Stromal cell of bone marrow (primary cell): ENCODE data around the gene EPN3.

Experiments used
- DNase-seq: peaks from one replicate; pipeline ENCODE4 v3.0.0-alpha.2; 2012; ENCODE audit warnings: low read depth

The EPN3 gene

GRCh38 chr17:50569592-50569991, 37.1 kb downstream of the EPN3 start:
- DNase-seq = no peak

GRCh38 chr17:50570032-50570431, 37.5 kb downstream of the EPN3 start:
- DNase-seq = no peak

DNA sequence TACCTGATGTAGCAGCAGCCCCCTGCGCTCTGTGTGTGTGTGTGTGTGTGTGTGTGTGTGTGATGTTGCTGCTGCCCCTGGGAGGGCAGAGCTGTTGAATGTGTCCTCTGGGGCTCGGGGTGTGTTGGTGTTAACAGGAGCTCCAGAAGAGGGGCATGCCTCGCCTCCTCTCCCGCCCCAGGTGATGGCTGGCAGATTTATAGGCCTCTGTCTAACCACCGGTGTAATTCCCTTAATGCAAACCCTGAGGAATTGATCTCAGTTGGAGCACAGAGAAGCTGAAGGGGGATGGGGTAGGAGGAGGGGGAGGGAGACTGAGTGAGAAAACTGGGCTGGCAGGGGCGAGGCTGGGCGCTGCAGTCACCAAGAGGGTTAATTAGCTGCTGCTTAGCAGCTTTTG, 38.0 kb downstream of the EPN3 start:
- DNase-seq = no peak

- DNase-seq = no peak
Observed at GRCh38 chr17:50571681-50572080, 39.1 kb downstream of the EPN3 start.

DNA sequence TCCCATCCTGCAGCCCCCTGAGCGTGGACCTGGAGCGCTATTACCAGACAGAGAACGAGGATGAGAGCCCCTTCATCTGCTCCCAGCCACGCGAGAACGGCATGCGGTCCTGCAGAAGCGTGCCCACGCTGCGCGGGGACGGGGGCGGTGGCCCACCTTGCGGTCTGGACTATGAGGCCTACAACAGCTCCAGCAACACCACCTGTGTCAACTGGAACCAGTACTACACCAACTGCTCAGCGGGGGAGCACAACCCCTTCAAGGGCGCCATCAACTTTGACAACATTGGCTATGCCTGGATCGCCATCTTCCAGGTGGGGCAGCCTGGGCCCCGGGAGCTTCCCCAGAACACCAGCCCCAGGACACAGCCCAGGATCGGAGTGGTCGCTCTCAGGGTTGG, 40.0 kb downstream of the EPN3 start:
- no peak for DNase-seq

- no peak for DNase-seq
Observed at GRCh38 chr17:50573866-50574611, 41.5 kb downstream of the EPN3 start.

- DNase-seq = no peak
Observed at GRCh38 chr17:50575581-50576210, 43.2 kb downstream of the EPN3 start.

DNA sequence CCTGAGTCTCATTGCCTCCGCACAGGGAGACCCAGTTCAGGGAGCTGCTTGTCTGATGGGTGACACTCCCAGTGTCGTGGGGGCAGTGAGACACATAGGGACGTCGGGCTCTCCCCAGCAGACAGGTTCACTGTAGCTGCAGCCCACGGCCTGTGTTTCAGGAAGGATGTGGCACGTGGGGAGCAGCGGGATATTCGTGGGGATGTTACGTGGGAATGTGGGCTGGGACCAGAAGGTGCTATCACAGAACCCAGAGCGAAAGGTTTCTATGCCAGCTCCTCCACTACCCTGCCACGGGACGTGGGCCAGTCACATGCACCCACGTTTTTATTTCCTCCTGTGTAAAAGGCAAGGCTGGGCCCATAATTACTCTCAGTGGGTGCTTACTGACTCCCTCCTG, 44.3 kb downstream of the EPN3 start:
- no peak for DNase-seq

DNA sequence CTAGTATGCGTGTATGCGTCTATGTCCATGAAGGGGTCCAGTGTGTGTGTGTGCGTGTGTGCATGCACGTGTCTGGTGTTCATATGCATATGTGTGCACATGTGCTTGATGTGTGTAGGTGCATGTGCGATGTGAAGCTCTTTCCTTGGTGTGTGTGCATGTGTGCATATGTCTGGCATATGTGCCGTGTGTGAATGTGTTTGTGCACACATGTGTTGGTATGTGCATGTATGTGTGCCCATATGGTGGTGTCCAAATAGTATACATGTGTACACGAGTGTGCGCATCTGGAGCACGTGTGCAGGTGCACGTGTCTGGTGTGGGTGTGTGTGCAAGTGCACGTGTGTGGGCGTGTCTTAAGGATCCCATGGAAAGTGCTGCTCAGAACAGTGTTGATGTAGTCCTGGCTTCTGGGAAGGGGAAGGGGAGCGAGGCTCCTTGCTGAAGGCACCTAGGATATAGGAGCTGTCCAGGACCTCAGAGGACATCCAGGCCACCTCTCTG, 45.0 kb downstream of the EPN3 start:
- DNase-seq = no peak

- no peak for DNase-seq
Observed at GRCh38 chr17:50578173-50578572, 45.6 kb downstream of the EPN3 start.

DNA sequence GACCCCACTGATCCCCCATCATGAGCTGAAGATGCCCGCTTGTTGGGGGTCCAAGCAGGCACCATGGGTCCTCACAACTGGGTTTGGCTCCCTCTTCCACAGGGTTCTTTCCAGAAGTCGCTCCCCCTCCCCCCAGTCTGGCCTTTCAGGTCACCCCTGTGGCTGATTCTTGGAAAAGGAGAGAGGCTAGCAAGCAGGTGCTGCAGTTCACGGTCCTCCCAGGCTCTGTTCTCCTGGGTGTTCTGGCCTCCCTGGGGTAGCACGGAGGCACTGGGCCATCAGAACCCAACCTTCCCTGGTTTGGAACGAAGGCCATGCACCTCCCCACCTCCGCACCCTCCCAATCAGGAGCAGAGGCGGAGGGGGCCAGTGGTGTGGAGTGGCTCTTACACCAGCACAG, 46.9 kb downstream of the EPN3 start:
- no peak for DNase-seq

- DNase-seq = no peak
Observed at GRCh38 chr17:50580646-50581045, 48.1 kb downstream of the EPN3 start.

DNA sequence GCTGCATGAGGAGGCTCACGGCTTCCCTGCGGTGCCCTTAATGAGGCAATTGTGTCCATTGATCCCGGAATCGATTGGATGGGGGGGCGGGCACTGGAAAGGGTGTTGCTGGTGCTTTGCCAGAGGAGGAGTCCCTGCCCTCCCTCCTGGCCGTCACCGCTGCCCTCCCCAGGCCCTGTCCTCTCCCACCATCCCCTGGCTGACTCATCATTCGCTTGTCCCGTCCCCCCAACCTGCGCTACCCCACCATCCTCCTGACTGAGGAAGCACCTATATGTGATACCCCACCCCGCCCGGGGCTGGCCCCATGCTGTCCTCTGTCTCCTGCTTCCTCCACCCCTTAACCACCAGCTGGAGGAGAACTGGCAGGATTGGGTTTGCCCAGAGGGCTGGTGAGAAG, 48.8 kb downstream of the EPN3 start:
- no peak for DNase-seq

DNA sequence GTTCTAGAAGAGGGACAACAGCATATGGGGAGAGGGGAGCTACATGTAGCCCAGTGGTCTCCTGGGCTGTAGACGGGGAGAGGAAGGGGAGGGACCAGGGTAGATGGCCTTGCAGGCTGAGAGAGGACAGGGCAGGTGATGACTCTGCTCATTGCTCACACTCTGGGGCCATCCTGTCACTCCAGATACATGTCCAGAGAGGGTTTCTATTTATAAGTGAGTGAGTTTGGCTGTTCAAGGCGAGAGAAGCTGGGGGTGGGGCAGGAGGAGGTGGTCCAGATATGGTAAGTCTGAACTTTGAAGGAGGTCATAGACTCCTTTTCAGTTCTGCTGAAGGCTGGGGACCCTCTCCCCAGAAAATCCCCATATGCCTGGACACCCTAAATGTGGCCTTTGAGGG, 50.2 kb downstream of the EPN3 start:
- DNase-seq = no peak

- DNase-seq = no peak
Observed at GRCh38 chr17:50583641-50584040, 51.1 kb downstream of the EPN3 start.

DNA sequence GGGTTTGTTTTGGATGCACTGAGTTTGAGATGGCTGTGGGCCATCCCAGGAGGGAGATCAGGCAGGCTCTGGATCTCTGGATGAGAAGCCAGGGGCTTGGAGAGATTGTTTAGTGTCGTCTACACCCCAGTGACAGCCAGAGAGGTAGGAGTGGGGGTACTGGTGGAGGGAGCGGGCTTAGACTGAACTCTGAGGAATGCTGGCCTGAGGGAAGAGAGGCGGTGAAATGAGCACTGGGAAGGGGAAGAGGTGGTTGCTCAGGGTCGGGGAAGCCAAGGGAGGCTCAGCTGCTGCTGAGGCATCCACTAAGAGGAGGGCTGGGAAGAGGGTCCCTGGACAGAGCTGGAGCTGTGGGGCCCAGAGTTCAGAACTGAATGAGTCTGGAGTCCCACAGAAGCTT, 51.6 kb downstream of the EPN3 start:
- DNase-seq = no peak

DNA sequence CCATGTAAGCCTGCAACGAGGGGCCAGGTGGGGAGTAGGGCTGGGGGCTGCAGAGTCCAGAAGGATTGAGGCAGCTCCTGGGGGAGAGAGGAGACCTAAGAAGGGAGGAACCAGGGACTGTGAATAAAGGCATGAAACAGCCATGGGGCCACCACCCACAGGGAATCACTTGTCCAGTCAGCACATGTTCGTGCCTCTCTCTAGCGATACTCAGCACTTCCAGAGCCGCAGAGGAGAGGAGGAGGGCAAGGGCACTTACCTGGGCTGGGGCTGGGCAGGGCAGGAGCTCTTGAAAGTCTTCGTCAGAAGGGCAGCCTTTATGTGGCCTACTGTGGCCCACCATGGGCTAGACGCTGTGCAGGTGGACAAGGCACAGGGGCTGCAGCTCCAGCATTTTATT, 52.2 kb downstream of the EPN3 start:
- DNase-seq = no peak

DNA sequence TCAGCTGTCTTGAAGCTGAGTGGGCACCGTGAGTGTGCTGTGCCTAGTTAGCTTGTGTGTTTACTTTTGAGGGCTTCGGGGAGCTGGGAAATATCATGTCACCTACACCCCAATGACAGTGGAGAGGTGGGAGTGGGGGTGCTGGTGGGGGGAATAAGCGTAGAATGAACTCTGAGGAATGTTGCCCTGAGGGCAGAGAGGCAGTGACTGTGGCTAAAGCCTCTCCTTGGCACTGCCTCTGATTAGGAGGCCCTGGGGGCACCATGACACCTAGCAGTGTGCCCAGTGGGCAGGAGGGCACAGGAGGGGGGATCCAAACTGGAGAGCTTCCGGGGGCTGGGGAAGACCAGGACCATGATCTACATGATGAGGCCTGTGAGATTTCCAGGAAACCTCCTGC, 52.8 kb downstream of the EPN3 start:
- no peak for DNase-seq

- DNase-seq = no peak
Observed at GRCh38 chr17:50585891-50586290, 53.4 kb downstream of the EPN3 start.

GRCh38 chr17:50586421-50587247, 54.1 kb downstream of the EPN3 start:
- DNase-seq = no peak

DNA sequence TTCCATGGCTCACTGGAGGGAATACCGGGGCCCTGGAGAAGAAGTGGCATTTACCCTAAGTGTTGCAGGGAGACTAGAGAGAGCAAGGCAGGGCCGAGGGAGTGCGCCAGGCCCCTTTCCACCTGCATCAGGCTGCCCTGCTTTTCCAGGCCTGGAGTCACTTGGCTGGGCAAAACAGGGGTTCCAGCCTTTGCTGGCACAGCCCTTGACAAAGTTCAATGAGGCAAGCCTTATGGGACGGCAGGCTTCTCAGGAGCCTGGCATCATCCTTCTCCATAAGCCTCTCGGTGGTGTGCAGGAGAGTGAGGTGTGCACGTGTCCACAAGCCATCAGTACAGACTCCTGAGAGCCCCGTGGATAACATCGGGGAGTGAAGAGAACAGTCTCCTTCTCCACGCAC, 55.0 kb downstream of the EPN3 start:
- DNase-seq = no peak

DNA sequence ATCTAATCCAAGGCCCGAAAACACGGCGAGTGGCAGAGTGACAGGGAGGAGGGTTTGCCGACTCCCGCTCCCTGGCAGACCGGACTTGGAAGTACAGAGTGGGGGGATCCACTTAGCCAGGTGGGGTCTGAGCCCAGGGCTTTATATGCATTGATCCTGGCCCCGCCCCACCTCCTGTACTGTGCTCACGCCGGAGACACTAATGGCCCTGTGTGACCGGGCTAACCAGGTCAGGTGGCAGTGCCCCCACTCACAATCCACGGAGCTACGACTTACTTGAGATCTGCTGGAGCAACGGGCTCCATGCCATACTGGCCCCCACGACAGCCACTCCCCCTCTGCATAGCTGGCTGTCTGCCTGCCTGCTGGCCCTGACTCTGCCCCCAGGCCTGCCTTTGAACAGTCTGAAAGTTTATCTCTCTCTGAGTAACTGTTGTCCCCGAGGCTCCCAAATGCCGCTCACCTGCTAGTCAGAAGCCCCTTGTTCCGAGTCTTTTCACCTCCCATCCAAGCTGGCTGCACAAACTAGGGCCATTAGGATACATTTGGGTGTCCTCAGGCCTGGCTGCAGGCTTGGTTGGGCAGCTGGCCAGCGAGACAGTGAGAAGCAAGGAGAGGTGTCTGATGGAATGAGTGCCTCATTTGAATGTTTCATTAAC, 56.0 kb downstream of the EPN3 start:
- DNase-seq = no peak
